Measurements from ENCODE around the gene SLCO2A1. TPM values are rescaled to one million over a fixed set of nuclear protein-coding genes. Genes with fewer than 3 reads are reported as not detected.

SLCO2A1 gene
- polyA plus RNA-seq, 1 donor: 19.5 TPM

- DNase-seq: no peak
Measured at GRCh38 chr3:133983126-133983525, 46.6 kb downstream of the SLCO2A1 start.

DNA sequence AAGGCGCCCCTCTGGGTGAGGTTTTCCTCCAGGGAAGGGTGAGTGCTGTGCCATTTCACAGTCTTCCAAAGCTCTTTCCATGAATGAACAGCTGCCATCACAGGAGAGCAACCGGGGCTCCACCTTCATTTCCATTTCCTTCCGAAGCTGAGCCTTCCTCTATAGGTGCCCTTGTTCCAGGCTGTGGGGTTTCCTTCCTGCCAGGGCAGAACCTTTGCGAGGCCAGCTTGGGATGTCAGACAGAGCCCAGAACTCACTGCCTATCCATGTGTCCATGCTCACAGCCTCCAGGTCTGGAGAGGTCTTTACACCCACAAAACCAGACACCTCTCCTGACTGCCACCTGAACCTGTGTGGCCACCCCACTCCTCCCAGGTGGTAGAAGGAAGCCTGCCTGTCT is 49.2 kb downstream of the SLCO2A1 start:
- DNase-seq: no peak

DNA sequence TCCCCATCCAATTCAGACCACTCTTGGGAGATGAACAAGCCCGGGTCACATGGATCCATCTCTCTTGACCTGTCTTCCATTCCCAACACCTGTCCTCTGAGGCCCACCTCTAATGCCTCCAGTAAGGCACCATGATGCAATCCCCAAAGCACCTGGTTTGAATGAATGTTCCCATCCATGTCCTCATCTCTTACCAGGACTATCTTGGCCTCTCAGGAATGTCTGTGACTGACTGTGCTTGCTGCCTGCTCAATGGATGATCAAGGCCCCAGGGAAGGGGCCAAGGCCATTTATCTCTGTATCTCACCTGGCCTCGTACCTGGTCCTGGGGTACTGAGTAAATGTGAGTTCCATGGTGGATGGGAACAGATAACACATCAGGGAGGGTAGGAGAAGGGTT is 49.7 kb downstream of the SLCO2A1 start:
- DNase-seq: no peak

- no peak for DNase-seq
Measured at GRCh38 chr3:133979553-133979952, 50.2 kb downstream of the SLCO2A1 start.

- no peak for DNase-seq
Measured at GRCh38 chr3:133977568-133977967, 52.2 kb downstream of the SLCO2A1 start.

- no peak for DNase-seq
Measured at GRCh38 chr3:133973249-133973980, 56.3 kb downstream of the SLCO2A1 start.

GRCh38 chr3:133972156-133972555 is 57.6 kb downstream of the SLCO2A1 start:
- DNase-seq: no peak

DNA sequence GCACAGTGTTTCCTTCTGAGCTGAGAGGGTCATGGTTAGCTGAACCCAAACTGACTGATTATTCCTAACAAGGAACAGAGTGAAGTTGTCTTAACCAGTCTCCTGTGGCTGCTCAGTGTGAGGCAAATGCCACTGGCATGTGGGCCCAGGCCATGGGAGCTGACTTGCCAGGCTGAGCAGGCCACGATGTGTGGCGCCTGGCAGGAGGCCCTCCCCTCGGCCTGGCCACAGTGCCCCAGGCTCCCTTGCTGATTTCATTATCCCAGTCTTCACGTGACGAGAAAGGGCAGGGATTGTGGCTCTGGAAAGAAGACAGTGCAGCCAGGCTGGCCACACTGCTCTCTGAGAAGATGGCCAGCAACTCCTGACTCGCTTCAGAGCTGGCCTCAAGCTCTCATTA is 58.8 kb downstream of the SLCO2A1 start:
- DNase-seq: no peak

DNA sequence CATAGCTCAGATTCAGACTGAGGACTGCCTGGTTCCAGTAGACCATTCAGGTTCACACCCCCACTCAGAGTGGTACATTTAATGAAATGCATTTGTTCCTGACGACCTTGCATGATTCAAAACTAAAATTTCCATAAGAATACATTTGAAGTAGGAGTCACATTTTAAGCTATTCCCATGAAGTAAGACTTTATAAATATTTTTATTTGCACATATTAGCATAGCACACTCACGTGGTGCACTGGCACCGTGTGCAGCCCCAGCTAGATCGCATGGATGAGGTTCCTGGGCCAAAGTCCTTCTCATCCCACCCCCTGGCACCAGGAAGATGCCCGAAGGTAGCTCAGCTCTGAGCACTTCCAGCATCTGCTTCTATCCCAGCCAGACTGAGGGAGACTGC is 59.4 kb downstream of the SLCO2A1 start:
- no peak for DNase-seq

GRCh38 chr3:133967992-133968892 is 61.5 kb downstream of the SLCO2A1 start:
- no peak for DNase-seq

GRCh38 chr3:133966954-133967353 is 62.8 kb downstream of the SLCO2A1 start:
- no peak for DNase-seq

DNA sequence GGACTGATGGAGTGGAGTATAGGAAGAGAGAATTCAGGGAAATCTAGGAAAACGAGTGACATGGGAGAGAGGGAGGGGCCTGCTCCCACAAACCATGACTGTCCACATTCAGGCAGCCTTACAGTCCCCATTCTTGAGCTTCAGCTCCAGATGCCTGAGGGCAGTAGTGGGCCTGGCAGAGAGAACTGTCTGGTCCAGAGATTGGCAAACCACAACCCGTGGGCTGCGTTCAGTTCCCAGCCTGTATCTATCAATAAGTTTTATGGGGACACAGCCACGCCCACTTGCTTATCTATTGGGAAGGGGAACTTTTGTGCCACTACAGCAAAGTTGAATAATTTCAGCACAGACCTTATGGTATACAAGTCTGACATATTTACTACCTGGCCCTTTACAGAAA is 63.8 kb downstream of the SLCO2A1 start:
- DNase-seq: no peak

DNA sequence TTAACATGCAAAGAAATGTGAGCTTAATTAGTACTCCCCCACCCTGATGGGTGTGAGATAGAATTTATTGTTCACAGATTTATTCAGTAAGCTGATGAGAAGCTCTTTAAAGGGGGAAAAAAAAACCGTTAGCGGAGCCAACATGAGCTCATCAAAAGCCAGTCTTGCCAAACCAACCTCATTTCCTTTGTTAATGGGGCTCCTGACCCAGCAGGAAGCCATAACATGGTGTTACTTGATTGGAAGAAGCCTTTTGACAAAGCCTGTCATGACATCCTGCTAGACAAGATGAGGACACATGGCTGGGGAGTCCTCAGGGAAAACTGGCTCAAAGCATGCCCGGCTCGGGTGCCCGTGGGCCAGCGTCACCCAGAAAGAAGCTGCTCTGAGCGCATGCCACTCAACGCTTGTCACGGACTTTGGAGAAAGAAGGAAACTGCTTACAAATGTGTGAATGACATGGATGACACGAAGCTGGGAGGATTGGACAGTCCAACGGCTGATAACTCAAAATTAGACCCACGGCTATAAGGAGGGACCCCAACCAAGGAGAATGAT is 64.6 kb downstream of the SLCO2A1 start:
- no peak for DNase-seq

- DNase-seq: no peak
Measured at GRCh38 chr3:133964547-133964946, 65.2 kb downstream of the SLCO2A1 start.

GRCh38 chr3:133963657-133964396 is 65.9 kb downstream of the SLCO2A1 start:
- no peak for DNase-seq

GRCh38 chr3:133962849-133963248 is 66.9 kb downstream of the SLCO2A1 start:
- DNase-seq: no peak

DNA sequence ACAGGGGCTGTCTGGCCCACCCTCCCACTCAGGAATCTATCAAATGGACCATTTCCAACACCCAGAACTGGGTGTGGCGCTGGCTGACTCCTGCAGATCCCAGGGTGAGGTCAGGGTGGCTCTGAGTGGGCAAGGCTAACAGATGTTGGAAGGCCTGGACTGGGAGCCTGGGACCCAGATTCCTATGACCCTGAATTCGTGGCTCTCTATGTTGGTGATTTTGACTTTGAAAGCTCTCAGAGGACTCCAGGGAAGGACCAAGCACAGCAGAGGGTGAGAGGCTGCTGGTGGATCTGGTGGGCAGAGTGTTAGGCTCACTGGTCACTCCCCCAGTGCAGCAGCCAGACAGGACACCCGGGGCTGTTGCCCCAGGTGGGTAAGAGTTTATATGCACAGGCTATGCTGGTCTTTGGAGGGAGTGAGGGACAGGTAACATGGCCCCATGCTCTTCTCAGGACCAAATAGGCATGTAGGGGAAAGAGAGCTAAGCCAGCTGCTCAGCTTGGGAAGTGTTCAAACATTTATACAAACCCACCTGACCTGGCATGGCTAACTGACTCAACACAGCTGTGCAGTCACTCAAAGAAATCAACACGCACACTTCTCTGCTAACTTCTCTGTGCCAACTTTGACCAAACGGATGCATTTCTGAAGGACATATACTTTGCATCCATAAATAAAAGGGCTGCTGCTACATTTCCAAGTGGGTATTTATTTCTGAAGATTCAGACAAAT is 71.5 kb downstream of the SLCO2A1 start:
- DNase-seq: no peak

- no peak for DNase-seq
Measured at GRCh38 chr3:133956982-133957381, 72.7 kb downstream of the SLCO2A1 start.

DNA sequence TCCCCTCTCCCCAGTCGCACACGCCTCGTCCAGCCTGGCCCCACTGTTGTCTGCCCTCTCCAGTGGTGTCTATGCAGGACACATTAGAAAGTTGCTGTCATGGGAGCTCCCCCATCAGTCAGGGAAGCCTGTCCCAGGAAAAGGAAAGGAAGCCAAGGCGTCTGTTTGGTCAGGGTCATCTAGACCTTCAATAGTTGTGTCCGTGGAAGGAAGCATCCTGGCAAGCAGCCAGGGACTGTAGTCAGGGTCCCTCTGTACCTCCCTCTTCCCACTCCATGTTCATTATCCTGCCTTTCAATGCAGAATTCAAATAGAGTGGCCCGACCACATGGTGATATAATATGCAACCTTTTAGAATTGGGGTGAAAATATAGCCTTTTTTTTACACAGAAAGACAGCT is 73.4 kb downstream of the SLCO2A1 start:
- no peak for DNase-seq

- DNase-seq: no peak
Measured at GRCh38 chr3:133955892-133956291, 73.8 kb downstream of the SLCO2A1 start.

DNA sequence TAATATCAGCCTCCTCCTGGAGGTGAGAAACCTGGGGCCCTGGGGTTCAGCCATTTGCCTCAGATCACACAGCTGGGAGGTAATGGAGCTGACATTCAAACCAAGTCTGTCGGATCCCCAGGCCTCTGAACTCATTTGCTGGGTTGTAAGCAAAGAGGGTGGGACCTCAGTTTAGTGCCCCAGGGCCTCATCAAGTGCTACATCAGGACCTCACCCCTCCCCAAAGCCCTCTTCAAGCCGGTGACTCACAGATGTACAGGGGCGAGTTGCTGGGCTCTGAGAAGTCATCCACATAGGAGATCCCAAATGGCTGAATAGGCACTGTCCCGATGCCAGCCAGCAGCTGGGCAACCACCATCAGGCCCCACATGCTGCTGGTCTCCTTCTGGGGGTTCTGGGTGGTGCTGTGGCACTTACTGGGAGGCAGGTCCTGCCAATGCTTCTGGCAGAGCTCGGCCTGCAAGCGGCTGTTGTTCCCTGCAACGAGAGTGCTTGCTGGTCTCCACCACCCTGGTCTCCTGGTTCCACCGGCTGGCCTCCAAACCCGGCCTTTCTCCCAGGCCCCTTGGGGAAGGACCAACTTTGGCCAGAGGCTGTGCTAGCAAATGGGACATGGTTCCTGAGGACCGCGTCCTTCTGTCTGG is 74.9 kb downstream of the SLCO2A1 start:
- DNase-seq: no peak

Measured in left kidney (tissue), 2 donors.